Breast epithelium (tissue), 4 donors: Measurements from ENCODE around the gene GPATCH3. TPM values are rescaled to one million over a fixed set of nuclear protein-coding genes. Genes with fewer than 3 reads are reported as not detected.

Source experiments
- DNase-seq, 2 donors: peaks; one replicate each; pipeline ENCODE4 v3.0.0-alpha.2; 2019; ENCODE audit warnings: low spot score in 2 of 2
- H3K27ac ChIP-seq, 2 donors: fragments of 200-600 bp; sonication (generic) in 1 of 2; one replicate each; pipeline ENCODE4 v1.5.1; 2016 to 2019; ENCODE audit warnings: mild to moderate bottlenecking in 1 of 2
- H3K27me3 ChIP-seq, 2 donors: fragments of 200-600 bp; sonication (generic) in 1 of 2; one replicate each; pipeline versions ENCODE4 v1.5.1 to v1.6.0; 2017 to 2019; ENCODE audit warnings: control low read depth in 1 of 2, mild to moderate bottlenecking in 1 of 2
- H3K36me3 ChIP-seq: fragments of 200-600 bp; one replicate; pipeline ENCODE4 v1.5.1; 2019
- H3K4me1 ChIP-seq, 2 donors: fragments of 200-600 bp; sonication (generic); one replicate each; pipeline ENCODE4 v1.5.1; 2016 to 2019; ENCODE audit warnings: control low read depth in 1 of 2
- H3K4me3 ChIP-seq, 3 donors: fragments of 200-600 bp; sonication (generic); 1 replicate in 2 of 3; 2 replicates in 1 of 3; pipeline ENCODE4 v1.5.1; 2016 to 2019; ENCODE audit warnings: mild to moderate bottlenecking in 3 of 3, moderate library complexity in 2 of 3
- H3K9me3 ChIP-seq, 2 donors: fragments of 200-600 bp; sonication (generic) in 1 of 2; one replicate each; pipeline ENCODE4 v1.5.1; 2016 to 2019; ENCODE audit warnings: control low read depth in 1 of 2
- POLR2A ChIP-seq: fragments of 450-650 bp; IDR thresholded peaks from one replicate; pipeline ENCODE4 v1.6.1; 2016; ENCODE audit warnings: antibody characterized with exemption, mild to moderate bottlenecking, moderate library complexity
- POLR2AphosphoS5 ChIP-seq, 3 donors: sonication (generic); formaldehyde crosslinking; IDR thresholded peaks; one replicate each; pipeline ENCODE4 v1.6.1; 2017; ENCODE audit warnings: antibody characterized with exemption in 3 of 3
- intact Hi-C: fragments of 100-400 bp; cut with DNase I; formaldehyde crosslinking; loops from one replicate; pipeline ENCODE4 v1.15.1; 2023; ENCODE audit warnings: low total_unique reads
- total RNA-seq, 3 donors: library from RNA; depleted of rRNA; stranded (reverse); fragments of >200 nt; gene quantifications; one replicate each; pipeline ENCODE4 v1.1.0, GENCODE V29; 2016
- TF ChIP-seq, protein P1 (sequence below), 3 donors: fragments of 450-650 bp; IDR thresholded peaks; one replicate each; pipeline ENCODE4 v1.5.1; 2016 to 2017; ENCODE audit warnings: antibody characterized with exemption in 3 of 3, mild to moderate bottlenecking in 3 of 3, moderate library complexity in 3 of 3

The GPATCH3 gene
- total RNA-seq, 3 donors from 2014 or later = 8.3 to 13.5 (median 11.8) TPM

DNA sequence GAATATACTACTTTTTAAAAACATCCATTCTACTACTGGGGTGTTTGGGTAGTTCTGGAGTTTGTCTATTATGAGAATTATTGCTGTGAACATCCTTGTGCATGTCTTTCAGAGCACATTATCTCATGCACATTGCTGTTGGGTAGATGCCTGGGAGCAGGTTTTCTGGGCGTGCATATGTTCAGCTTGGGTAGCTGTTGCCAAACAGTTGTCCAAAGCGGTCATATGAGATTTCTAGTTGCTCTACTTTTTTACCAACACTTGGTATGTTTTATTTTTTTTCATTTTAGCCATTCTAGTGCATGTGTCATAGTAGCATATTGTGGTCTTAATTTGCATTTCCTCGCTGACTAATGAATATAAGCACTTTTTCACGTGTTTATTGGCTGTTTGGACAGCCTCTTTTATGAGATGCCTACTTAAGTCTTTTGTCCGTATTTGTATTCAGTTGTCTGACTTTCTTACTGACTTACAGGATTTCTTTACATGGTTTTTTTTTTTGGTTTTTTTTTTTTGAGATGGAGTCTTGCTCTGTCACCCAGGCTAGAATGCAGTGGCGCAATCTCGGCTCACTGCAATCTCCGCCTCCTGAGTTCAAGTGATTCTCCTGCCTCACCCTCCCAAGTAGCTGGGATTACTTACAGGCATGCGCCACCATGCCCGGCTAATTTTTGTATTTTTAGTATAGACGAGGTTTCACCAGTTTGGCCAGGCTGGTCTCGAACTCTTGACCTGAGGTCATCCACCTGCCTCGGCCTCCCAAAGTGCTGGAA, 55.7 kb downstream of the GPATCH3 start:
- intact Hi-C loops = no loop called here
- DNase-seq = no peak
- Histone ChIP-seq H3K36me3 (no peaks in the 10 kb centered on the region), H3K27me3 (no peaks in the 10 kb centered on the region), H3K4me3 (no peak overlapping the region), H3K4me1 (no peaks in the 10 kb centered on the region), H3K9me3 (no peaks in the 10 kb centered on the region), H3K27ac (no peak overlapping the region)
- TF ChIP-seq POLR2A = no peak
- no peak for TF ChIP-seq POLR2AphosphoS5 (IDR thresholded peaks at IDR 0.05)
- TF ChIP-seq, protein P1, sequence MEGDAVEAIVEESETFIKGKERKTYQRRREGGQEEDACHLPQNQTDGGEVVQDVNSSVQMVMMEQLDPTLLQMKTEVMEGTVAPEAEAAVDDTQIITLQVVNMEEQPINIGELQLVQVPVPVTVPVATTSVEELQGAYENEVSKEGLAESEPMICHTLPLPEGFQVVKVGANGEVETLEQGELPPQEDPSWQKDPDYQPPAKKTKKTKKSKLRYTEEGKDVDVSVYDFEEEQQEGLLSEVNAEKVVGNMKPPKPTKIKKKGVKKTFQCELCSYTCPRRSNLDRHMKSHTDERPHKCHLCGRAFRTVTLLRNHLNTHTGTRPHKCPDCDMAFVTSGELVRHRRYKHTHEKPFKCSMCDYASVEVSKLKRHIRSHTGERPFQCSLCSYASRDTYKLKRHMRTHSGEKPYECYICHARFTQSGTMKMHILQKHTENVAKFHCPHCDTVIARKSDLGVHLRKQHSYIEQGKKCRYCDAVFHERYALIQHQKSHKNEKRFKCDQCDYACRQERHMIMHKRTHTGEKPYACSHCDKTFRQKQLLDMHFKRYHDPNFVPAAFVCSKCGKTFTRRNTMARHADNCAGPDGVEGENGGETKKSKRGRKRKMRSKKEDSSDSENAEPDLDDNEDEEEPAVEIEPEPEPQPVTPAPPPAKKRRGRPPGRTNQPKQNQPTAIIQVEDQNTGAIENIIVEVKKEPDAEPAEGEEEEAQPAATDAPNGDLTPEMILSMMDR (IDR thresholded peaks at IDR 0.05) = no peak

Other genes starting within 250 kb of the GPATCH3 start
- 10 to 100 TPM; 32.8 to 41.9 (median 35.4) TPM for gene ARID1A, start 204.5 kb downstream of the GPATCH3 start, total RNA-seq
- gene PIGV, start 112.5 kb downstream of the GPATCH3 start, total RNA-seq = 10 to 100 TPM; 18.7 to 36.8 (median 29.7) TPM
- 10 to 100 TPM; 12.3 to 35.4 (median 16.4) TPM for gene ZDHHC18, start 73.8 kb downstream of the GPATCH3 start, total RNA-seq
- 10 to 100 TPM in 2 of 3 donors, not detected in 1; 12.1 to 18.4 TPM for gene SFN, start 37.3 kb downstream of the GPATCH3 start, total RNA-seq
- 10 to 100 TPM in 2 of 3 donors, 1 to 10 TPM in 1; 8.5 to 17.7 (median 13.4) TPM for gene GPN2, start 10.2 kb downstream of the GPATCH3 start, total RNA-seq
- gene NR0B2, start 13.5 kb upstream of the GPATCH3 start, total RNA-seq = not detected
- 10 to 100 TPM; 47.9 to 51.5 (median 49.4) TPM for gene NUDC, start 21.3 kb upstream of the GPATCH3 start, total RNA-seq
- gene KDF1, start 60.0 kb upstream of the GPATCH3 start, total RNA-seq = 10 to 100 TPM in 2 of 3 donors, not detected in 1; 10.8 to 22.2 TPM
- 10 to 100 TPM in 2 of 3 donors, 1 to 10 TPM in 1; 1.6 to 27.8 (median 16.7) TPM for gene TRNP1, start 93.2 kb upstream of the GPATCH3 start, total RNA-seq
- 10 to 100 TPM; 15.2 to 46.2 (median 23.9) TPM for gene TENT5B, start 112.4 kb upstream of the GPATCH3 start, total RNA-seq